ENCODE data around the gene GLB1L2. TPM values are rescaled to one million over a fixed set of nuclear protein-coding genes. Genes with fewer than 3 reads are reported as not detected.

The GLB1L2 gene
- total and polyA plus RNA-seq, 10 donors: 0.29 to 1.5 (median 0.51) TPM; not detected in 1

DNA sequence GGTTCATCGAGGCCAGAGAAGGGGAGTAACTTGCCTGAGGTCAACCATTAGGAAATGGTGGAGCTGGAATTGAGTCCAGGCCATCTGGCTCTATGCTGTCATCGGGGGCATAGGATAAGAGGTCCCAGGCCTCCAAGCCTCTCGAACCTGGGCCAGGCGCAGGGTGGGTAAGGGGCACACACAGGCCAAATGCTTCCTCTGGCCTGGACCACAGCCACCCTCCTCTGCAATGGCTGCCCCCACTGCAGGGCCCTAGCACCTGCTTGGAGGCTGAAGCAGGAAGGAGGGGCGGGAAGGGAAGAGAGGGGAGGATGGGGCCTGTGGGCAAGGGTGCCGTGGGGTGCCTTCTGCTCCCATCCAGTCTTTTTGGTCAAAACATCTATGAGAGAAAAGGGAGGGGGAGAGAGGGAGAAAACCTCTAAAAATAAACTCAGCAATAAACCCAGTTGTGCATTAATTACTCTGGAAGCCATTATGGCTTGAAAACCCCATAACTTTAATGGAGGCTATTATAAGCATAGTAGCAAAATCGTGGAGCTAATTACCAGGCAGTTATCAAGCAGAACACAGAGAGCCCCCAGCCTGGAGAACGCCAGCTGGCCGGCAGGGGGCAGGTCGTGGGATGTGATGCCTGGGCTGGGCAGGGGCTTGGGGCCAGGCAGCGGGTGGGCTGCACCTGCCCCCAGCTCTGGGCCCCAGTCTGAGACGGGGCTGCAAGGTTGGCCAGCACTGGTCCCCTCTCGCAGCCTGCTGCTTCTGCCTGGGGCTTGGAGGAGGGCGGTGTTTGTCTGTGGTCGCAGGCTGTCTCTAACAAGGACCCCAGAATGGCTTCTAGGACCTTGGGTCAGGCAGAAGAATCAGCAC lies 59.1 kb downstream of the GLB1L2 start:
- H3K36me3 ChIP-seq: no peaks in the 10 kb centered on the region
- H3K4me1 ChIP-seq: no peaks in the 10 kb centered on the region
- peaks cover 0 to 56% (median 0%) of the 10 kb centered on the region in 7 donors for H3K27me3 ChIP-seq (replicated peaks in 1 of 7)
- no peak for TF ChIP-seq POLR2AphosphoS5 (IDR thresholded peaks at IDR 0.05)
- no peak for TF ChIP-seq POLR2A (IDR thresholded peaks at IDR 0.05)
- TF ChIP-seq, protein P1, sequence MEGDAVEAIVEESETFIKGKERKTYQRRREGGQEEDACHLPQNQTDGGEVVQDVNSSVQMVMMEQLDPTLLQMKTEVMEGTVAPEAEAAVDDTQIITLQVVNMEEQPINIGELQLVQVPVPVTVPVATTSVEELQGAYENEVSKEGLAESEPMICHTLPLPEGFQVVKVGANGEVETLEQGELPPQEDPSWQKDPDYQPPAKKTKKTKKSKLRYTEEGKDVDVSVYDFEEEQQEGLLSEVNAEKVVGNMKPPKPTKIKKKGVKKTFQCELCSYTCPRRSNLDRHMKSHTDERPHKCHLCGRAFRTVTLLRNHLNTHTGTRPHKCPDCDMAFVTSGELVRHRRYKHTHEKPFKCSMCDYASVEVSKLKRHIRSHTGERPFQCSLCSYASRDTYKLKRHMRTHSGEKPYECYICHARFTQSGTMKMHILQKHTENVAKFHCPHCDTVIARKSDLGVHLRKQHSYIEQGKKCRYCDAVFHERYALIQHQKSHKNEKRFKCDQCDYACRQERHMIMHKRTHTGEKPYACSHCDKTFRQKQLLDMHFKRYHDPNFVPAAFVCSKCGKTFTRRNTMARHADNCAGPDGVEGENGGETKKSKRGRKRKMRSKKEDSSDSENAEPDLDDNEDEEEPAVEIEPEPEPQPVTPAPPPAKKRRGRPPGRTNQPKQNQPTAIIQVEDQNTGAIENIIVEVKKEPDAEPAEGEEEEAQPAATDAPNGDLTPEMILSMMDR (IDR thresholded peaks at IDR 0.05 in 8 of 11, conservative IDR thresholded peaks at IDR 0.05 in 3 of 11): no peak
- WGBS, 5 donors: 77 to 84% (median 83%) methylated on average over 13 to 15 of the region's 15 CpGs
- no peaks in the 10 kb centered on the region for H3K9me3 ChIP-seq
- DNase-seq: no peak
- no peak overlapping the region for H3K4me3 ChIP-seq
- intact Hi-C loops (cut with DNase I; ENCODE audit: low total_unique reads): no loop called here
- H3K27ac ChIP-seq: no peak overlapping the region

DNA sequence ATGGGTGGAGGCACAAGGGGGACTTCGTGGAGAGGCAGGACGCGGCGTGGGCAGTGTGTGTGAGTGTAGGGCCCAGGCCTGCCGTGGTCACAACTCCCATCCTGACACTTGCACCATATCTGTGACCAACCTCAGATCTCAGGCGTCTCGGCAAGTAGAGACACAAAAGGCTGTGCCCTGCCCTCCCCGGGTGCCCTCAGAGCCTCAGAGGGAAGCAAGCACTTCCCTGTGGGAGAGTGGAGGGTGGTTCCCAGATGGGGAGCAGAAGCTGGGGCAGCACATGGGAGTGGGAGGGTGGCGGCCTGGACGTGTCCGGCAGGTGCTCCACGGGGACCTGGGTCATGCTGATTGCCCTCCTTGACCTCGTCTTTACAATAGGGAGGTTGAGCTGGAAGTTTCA lies 59.9 kb downstream of the GLB1L2 start:
- intact Hi-C loops (cut with DNase I; ENCODE audit: low total_unique reads): no loop called here
- Histone ChIP-seq H3K4me3 (no peak overlapping the region), H3K4me1 (no peaks in the 10 kb centered on the region), H3K27me3 (replicated peaks in 1 of 7) (peaks cover 0 to 53% (median 0%) of the 10 kb centered on the region in 7 donors), H3K9me3 (no peaks in the 10 kb centered on the region), H3K36me3 (no peaks in the 10 kb centered on the region), H3K27ac (no peak overlapping the region)
- DNase-seq: no peak
- WGBS, 5 donors: 80 to 91% (median 82%) methylated on average over 8 to 13 of the region's 13 CpGs
- TF ChIP-seq, protein P1 (IDR thresholded peaks at IDR 0.05 in 8 of 11, conservative IDR thresholded peaks at IDR 0.05 in 3 of 11): no peak
- no peak for TF ChIP-seq POLR2AphosphoS5 (IDR thresholded peaks at IDR 0.05)
- no peak for TF ChIP-seq POLR2A (IDR thresholded peaks at IDR 0.05)

DNA sequence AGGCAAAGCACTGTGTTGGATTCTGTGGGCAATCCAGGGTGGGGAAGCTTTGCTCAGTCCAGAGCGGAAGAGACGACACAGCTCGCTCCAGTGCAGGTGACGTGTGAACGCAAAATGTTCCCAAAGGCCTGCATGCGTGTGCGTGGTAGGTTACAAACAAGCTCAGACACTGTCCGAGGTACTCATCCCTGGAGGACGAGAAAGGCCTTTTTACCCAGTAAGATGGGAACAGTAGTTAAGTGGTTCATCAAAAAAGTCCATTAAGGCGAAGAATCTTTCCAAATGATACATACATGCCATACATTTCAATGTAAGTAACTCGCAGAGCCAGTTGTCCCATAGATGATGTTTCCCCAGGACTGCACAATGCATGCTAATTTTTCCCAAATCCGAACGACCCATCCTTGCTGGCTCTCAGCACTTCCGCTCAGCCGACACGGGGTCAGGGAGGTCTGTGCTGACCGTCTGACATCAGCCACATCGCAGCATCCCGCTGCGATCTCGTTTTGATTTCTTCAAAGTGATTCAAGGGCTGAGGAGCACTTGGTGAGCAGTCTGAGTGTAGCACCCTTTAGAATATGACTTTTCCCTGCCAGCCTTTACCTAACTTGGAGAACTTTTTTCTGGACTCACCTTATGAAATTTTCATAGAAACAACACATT lies 61.3 kb downstream of the GLB1L2 start:
- intact Hi-C loops (cut with DNase I; ENCODE audit: low total_unique reads): no loop called here
- WGBS, 5 donors: 86 to 89% (median 87%) methylated on average over 21 of the region's 21 CpGs
- no peak overlapping the region for H3K4me3 ChIP-seq
- no peaks in the 10 kb centered on the region for H3K4me1 ChIP-seq
- TF ChIP-seq, protein P1 (IDR thresholded peaks at IDR 0.05 in 8 of 11, conservative IDR thresholded peaks at IDR 0.05 in 3 of 11): no peak
- TF ChIP-seq POLR2A (IDR thresholded peaks at IDR 0.05): no peak
- peaks cover 0 to 50% (median 0%) of the 10 kb centered on the region in 7 donors for H3K27me3 ChIP-seq (replicated peaks in 1 of 7)
- no peaks in the 10 kb centered on the region for H3K36me3 ChIP-seq
- no peak for DNase-seq
- no peaks in the 10 kb centered on the region for H3K9me3 ChIP-seq
- H3K27ac ChIP-seq: no peak overlapping the region

DNA sequence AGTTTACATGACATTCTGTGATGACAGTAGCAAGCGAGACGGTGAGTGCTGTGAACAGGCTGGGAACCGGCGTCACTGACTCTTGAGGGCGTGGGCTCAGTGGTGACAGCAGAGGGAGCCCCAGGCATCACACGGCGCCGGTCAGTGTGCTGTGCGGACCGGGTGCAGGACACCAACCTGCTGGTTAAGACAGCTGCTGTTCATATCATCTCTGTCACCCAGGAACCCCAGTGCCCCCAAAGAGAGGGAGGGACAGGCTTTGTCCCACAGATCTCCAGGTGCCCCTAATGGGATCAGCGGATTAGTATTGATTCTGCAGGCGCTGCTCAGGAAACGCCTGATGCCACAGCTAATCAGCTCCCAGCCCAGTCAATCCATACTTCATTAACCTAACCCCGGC lies 61.9 kb downstream of the GLB1L2 start:
- H3K4me1 ChIP-seq: no peaks in the 10 kb centered on the region
- intact Hi-C loops (cut with DNase I; ENCODE audit: low total_unique reads): no loop called here
- DNase-seq: no peak
- H3K4me3 ChIP-seq: no peak overlapping the region
- no peaks in the 10 kb centered on the region for H3K36me3 ChIP-seq
- peaks cover 0 to 52% (median 0%) of the 10 kb centered on the region in 7 donors for H3K27me3 ChIP-seq (replicated peaks in 1 of 7)
- no peak overlapping the region for H3K27ac ChIP-seq
- 41 to 50% (median 43%) methylated on average over 13 to 14 of the region's 14 CpGs for WGBS, 5 donors
- TF ChIP-seq POLR2A (IDR thresholded peaks at IDR 0.05) (no peak), POLR2AphosphoS5 (IDR thresholded peaks at IDR 0.05) (no peak)
- TF ChIP-seq, protein P1 (IDR thresholded peaks at IDR 0.05 in 8 of 11, conservative IDR thresholded peaks at IDR 0.05 in 3 of 11): peak in 1 of 11 experiments; percentile 19
- H3K9me3 ChIP-seq: no peaks in the 10 kb centered on the region

Measured in spleen (tissue), 11 donors.